K562 (cell line): ENCODE data around the gene MEAK7.

Experiments
- CREM ChIP-seq: IDR thresholded peaks from 2 replicates; pipeline ENCODE4 v1.6.1; 2014; ENCODE audit warnings: antibody characterized with exemption, low read depth
- EGR1 ChIP-seq: fragments of 450-650 bp; conservative IDR thresholded peaks from 2 replicates; pipeline ENCODE4 v1.6.1; 2017; ENCODE audit warnings: mild to moderate bottlenecking
- ERF ChIP-seq: fragments of 450-650 bp; formaldehyde crosslinking; IDR thresholded peaks from 2 replicates; pipeline ENCODE4 v1.4.0; 2020; ENCODE audit warnings: mild to moderate bottlenecking, mixed read lengths
- GATA2 ChIP-seq: sonication (generic); formaldehyde crosslinking; IDR thresholded peaks from 2 replicates; pipeline ENCODE4 v1.4.0; 2020; ENCODE audit warnings: mild to moderate bottlenecking, missing genetic modification reagents
- MBD2 ChIP-seq: sonication (generic); IDR thresholded peaks from 2 replicates; pipeline ENCODE4 v1.6.1; 2016; ENCODE audit warnings: low read depth, borderline replicate concordance
- NCOR1 ChIP-seq: fragments of 450-650 bp; IDR thresholded peaks from 2 replicates; pipeline ENCODE4 v1.6.1; 2016; ENCODE audit warnings: mild to moderate bottlenecking, moderate library complexity
- PHB2 ChIP-seq: fragments of 450-650 bp; IDR thresholded peaks from 2 replicates; pipeline ENCODE4 v1.6.1; 2017; ENCODE audit warnings: low read depth
- RNF2 ChIP-seq: sonication (generic); IDR thresholded peaks from 2 replicates; pipeline ENCODE4 v1.6.1; 2016
- SPI1 ChIP-seq: IDR thresholded peaks from 2 replicates; pipeline ENCODE4 v1.6.1; 2011; ENCODE audit warnings: low read depth, low read length, control low read depth, borderline replicate concordance
- TCF7 ChIP-seq: sonication (generic); IDR thresholded peaks from 2 replicates; pipeline ENCODE4 v1.6.1; 2016; ENCODE audit warnings: antibody characterized with exemption, borderline replicate concordance
- TGIF2 ChIP-seq: sonication (generic); formaldehyde crosslinking; IDR thresholded peaks from 2 replicates; pipeline ENCODE4 v1.8.1; 2022; ENCODE audit warnings: mild to moderate bottlenecking, missing genetic modification reagents, moderate library complexity
- TF ChIP-seq, protein P1 (sequence below): sonication (generic); formaldehyde crosslinking; IDR thresholded peaks from 2 replicates; pipeline ENCODE4 v1.8.1; 2022; ENCODE audit warnings: missing genetic modification reagents
- TF ChIP-seq, protein P2 (sequence below), 3 experiments: IDR thresholded peaks in 2 of 3; conservative IDR thresholded peaks in 1 of 3; 2 replicates each; pipeline ENCODE4 v1.5.1; 2011 to 2012; ENCODE audit warnings: low read length in 3 of 3, mild to moderate bottlenecking in 3 of 3, control low read depth in 2 of 3, improper control_type of control experiment in 1 of 3, inconsistent platforms in 1 of 3, low read depth in 1 of 3, mixed read lengths in 1 of 3, moderate library complexity in 1 of 3; ENCODE audit not compliant: insufficient read depth in 2 of 3
- TF ChIP-seq, protein P3 (sequence below), 2 experiments: fragments of 450-650 bp in 1 of 2; sonication (generic) in 1 of 2; formaldehyde crosslinking; conservative IDR thresholded peaks; 2 replicates each; pipeline versions ENCODE4 v1.4.0 to v1.8.1; 2020 to 2022; ENCODE audit warnings: mild to moderate bottlenecking in 1 of 2, missing genetic modification reagents in 1 of 2

DNA sequence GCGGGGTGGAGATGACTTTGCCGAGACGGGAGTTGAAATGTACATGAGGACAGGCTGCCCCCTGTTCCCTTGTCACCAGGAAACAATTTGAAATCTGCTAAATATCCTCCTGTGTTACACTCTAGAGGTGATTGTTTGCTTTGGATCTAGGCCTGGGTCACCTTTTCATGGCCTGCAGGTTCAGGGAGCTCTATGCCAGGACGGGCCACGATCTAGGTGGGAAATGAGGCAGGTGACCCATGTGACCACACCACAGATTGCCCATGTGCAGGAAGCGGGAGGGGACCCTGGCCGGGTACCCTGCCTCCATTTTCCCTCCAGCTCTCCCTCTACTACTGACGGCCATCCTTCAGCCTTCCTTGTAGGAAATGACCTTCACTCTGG lies 43.4 kb downstream of the MEAK7 start:
- TF ChIP-seq PHB2 = no peak
- TF ChIP-seq EGR1 = no peak
- TF ChIP-seq, protein P1, sequence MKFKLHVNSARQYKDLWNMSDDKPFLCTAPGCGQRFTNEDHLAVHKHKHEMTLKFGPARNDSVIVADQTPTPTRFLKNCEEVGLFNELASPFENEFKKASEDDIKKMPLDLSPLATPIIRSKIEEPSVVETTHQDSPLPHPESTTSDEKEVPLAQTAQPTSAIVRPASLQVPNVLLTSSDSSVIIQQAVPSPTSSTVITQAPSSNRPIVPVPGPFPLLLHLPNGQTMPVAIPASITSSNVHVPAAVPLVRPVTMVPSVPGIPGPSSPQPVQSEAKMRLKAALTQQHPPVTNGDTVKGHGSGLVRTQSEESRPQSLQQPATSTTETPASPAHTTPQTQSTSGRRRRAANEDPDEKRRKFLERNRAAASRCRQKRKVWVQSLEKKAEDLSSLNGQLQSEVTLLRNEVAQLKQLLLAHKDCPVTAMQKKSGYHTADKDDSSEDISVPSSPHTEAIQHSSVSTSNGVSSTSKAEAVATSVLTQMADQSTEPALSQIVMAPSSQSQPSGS (CRISPR knock-in tag) = no peak
- TF ChIP-seq NCOR1 = no peak
- TF ChIP-seq, protein P2, sequence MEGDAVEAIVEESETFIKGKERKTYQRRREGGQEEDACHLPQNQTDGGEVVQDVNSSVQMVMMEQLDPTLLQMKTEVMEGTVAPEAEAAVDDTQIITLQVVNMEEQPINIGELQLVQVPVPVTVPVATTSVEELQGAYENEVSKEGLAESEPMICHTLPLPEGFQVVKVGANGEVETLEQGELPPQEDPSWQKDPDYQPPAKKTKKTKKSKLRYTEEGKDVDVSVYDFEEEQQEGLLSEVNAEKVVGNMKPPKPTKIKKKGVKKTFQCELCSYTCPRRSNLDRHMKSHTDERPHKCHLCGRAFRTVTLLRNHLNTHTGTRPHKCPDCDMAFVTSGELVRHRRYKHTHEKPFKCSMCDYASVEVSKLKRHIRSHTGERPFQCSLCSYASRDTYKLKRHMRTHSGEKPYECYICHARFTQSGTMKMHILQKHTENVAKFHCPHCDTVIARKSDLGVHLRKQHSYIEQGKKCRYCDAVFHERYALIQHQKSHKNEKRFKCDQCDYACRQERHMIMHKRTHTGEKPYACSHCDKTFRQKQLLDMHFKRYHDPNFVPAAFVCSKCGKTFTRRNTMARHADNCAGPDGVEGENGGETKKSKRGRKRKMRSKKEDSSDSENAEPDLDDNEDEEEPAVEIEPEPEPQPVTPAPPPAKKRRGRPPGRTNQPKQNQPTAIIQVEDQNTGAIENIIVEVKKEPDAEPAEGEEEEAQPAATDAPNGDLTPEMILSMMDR (IDR thresholded peaks at IDR 0.05 in 2 of 3, conservative IDR thresholded peaks at IDR 0.05 in 1 of 3; ENCODE audit: insufficient read depth in 2 of 3, low read depth in 1 of 3, low read length in 3 of 3) = no peak
- TF ChIP-seq CREM = no peak
- TF ChIP-seq MBD2 = no peak
- TF ChIP-seq SPI1 = no peak
- TF ChIP-seq TGIF2 (CRISPR knock-in tag) = no peak
- TF ChIP-seq, protein P3, sequence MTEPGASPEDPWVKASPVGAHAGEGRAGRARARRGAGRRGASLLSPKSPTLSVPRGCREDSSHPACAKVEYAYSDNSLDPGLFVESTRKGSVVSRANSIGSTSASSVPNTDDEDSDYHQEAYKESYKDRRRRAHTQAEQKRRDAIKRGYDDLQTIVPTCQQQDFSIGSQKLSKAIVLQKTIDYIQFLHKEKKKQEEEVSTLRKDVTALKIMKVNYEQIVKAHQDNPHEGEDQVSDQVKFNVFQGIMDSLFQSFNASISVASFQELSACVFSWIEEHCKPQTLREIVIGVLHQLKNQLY (CRISPR knock-in tag; conservative IDR thresholded peaks at IDR 0.05) = no peak
- no peak for TF ChIP-seq TCF7
- no peak for TF ChIP-seq RNF2
- no peak for TF ChIP-seq ERF (CRISPR knock-in tag)
- no peak for TF ChIP-seq GATA2 (CRISPR knock-in tag)
